ENCODE results near the gene FADS2. TPM values are rescaled to one million over a fixed set of nuclear protein-coding genes. Genes with fewer than 3 reads are reported as not detected.

FADS2 gene
- total RNA-seq, 4 donors from 2014 or later, result 15.4 to 540 (median 173) TPM

- no peak overlapping the region for H3K4me3 ChIP-seq (ENCODE audit: low read depth, poor library complexity, severe bottlenecking)
- no peak for DNase-seq (ENCODE audit: low spot score in 2 of 2)
- 89 to 90% methylated on average over 3 of the region's 3 CpGs for WGBS, 2 donors
- intact Hi-C loops (cut with DNase I; ENCODE audit: low total_unique reads), result no loop called here
- no peak for TF ChIP-seq POLR2A (IDR thresholded peaks at IDR 0.05)
These were observed 27.5 kb upstream of the FADS2 start for GRCh38 chr11:61800331-61801281.

GRCh38 chr11:61802605-61803004 lies 25.5 kb upstream of the FADS2 start:
- H3K4me3 ChIP-seq (ENCODE audit: low read depth, poor library complexity, severe bottlenecking), result no peak overlapping the region
- WGBS, 2 donors, result 87 to 89% methylated on average over 6 of the region's 6 CpGs
- no peak for DNase-seq (ENCODE audit: low spot score in 2 of 2)
- TF ChIP-seq POLR2A (IDR thresholded peaks at IDR 0.05) (no peak), CTCF (IDR thresholded peaks at IDR 0.05) (no peak)
- intact Hi-C loops (cut with DNase I; ENCODE audit: low total_unique reads), result no loop called here

- no peak overlapping the region for H3K4me3 ChIP-seq (ENCODE audit: low read depth, poor library complexity, severe bottlenecking)
- intact Hi-C loops (cut with DNase I; ENCODE audit: low total_unique reads), result no loop called here
- no peak for TF ChIP-seq CTCF (IDR thresholded peaks at IDR 0.05)
- TF ChIP-seq POLR2A (IDR thresholded peaks at IDR 0.05), result no peak
- no peak for DNase-seq (ENCODE audit: low spot score in 2 of 2)
- WGBS, 2 donors, result 82 to 84% methylated on average over 3 of the region's 3 CpGs
These were observed 24.0 kb upstream of the FADS2 start for GRCh38 chr11:61803889-61804647.

- WGBS, 2 donors, result 94 to 95% methylated on average over 1 of the region's 1 CpG
- no peak for DNase-seq (ENCODE audit: low spot score in 2 of 2)
- no peak overlapping the region for H3K4me3 ChIP-seq (ENCODE audit: low read depth, poor library complexity, severe bottlenecking)
- intact Hi-C loops (cut with DNase I; ENCODE audit: low total_unique reads), result no loop called here
- TF ChIP-seq POLR2A (IDR thresholded peaks at IDR 0.05) (no peak), CTCF (IDR thresholded peaks at IDR 0.05) (no peak)
These were observed 23.0 kb upstream of the FADS2 start for GRCh38 chr11:61805146-61805545.

GRCh38 chr11:61806785-61807184 lies 21.3 kb upstream of the FADS2 start:
- TF ChIP-seq POLR2A (IDR thresholded peaks at IDR 0.05), result no peak
- TF ChIP-seq CTCF (IDR thresholded peaks at IDR 0.05), result no peak
- no peak for DNase-seq (ENCODE audit: low spot score in 2 of 2)
- WGBS, 2 donors, result 91 to 95% methylated on average over 5 of the region's 5 CpGs
- no peak overlapping the region for H3K4me3 ChIP-seq (ENCODE audit: low read depth, poor library complexity, severe bottlenecking)
- intact Hi-C loops (cut with DNase I; ENCODE audit: low total_unique reads), result no loop called here

- TF ChIP-seq POLR2A (IDR thresholded peaks at IDR 0.05), result no peak
- no peak for TF ChIP-seq CTCF (IDR thresholded peaks at IDR 0.05)
- DNase-seq (ENCODE audit: low spot score in 2 of 2), result no peak
- WGBS, 2 donors, result 91 to 94% methylated on average over 7 to 8 of the region's 8 CpGs
- intact Hi-C loops (cut with DNase I; ENCODE audit: low total_unique reads), result no loop called here
- H3K4me3 ChIP-seq (ENCODE audit: low read depth, poor library complexity, severe bottlenecking), result no peak overlapping the region
These were observed 17.4 kb upstream of the FADS2 start for GRCh38 chr11:61810671-61811175.
